ENCODE measurements around the gene RSF1. TPM values are rescaled to one million over a fixed set of nuclear protein-coding genes. Genes with fewer than 3 reads are reported as not detected.

The RSF1 gene
- total and polyA plus RNA-seq, 8 donors: 49.3 to 94.8 (median 73.7) TPM

DNA sequence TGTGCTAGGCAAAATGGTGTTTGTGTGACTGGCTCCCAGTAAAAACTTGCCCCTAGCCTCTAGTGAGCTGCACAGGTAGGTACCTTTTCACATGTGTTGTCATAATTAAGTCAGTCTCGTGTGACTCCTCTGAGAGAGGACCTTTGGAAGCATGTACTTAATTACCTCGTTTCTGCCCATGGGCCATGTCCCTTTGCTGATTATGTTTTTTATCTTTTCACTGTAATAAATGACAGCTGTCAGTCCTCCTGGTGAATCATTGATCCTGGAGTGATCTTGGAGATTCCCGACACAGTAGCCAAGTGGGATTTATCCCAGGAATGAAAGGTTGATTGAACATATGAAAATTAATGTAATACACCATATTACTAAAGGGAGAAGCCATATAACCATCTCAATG is 170.4 kb downstream of the RSF1 start:
- Histone ChIP-seq H3K4me1 (no peaks in the 10 kb centered on the region), H3K36me3 (no peaks in the 10 kb centered on the region), H3K9me3 (no peaks in the 10 kb centered on the region), H3K27ac (no peak overlapping the region), H3K4me3 (no peak overlapping the region), H3K27me3 (no peaks in the 10 kb centered on the region)
- ATAC-seq (no peak), DNase-seq (no peak)
- intact Hi-C loops (cut with DNase I): no loop called here
- TF ChIP-seq, protein P1, sequence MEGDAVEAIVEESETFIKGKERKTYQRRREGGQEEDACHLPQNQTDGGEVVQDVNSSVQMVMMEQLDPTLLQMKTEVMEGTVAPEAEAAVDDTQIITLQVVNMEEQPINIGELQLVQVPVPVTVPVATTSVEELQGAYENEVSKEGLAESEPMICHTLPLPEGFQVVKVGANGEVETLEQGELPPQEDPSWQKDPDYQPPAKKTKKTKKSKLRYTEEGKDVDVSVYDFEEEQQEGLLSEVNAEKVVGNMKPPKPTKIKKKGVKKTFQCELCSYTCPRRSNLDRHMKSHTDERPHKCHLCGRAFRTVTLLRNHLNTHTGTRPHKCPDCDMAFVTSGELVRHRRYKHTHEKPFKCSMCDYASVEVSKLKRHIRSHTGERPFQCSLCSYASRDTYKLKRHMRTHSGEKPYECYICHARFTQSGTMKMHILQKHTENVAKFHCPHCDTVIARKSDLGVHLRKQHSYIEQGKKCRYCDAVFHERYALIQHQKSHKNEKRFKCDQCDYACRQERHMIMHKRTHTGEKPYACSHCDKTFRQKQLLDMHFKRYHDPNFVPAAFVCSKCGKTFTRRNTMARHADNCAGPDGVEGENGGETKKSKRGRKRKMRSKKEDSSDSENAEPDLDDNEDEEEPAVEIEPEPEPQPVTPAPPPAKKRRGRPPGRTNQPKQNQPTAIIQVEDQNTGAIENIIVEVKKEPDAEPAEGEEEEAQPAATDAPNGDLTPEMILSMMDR (IDR thresholded peaks at IDR 0.05): no peak

DNA sequence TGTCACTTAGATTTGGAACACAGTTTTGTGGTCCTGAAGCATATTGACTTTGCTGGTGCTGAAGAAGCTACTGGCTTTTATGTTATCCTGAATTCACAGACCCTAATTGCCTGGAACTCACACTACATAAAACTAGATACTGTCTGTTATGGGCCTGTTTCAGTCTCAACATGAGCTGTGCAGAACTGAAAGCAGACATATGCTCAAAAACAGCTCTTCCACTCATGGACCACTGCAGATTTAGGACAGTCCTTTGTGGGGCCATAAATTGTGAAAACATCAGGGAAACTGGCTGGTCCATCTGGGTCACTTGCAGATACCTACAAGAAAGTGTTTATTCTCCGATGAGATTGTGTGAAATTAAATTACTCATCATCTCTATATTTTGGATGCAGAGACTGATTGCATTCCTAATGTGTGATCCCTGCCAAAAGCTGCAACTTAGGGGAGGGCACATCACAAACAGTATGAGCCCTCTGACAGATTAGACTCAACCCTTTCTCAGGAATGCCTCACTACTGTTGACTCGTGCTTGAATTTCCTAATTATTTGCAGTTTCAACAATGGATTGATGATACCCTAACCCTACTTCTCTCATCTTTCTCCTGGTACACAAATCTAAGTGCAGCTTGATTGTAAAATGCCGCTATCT is 172.7 kb downstream of the RSF1 start:
- no peaks in the 10 kb centered on the region for H3K27me3 ChIP-seq
- TF ChIP-seq, protein P1 (IDR thresholded peaks at IDR 0.05): no peak
- DNase-seq (no peak), ATAC-seq (no peak)
- H3K4me1 ChIP-seq: no peaks in the 10 kb centered on the region
- H3K27ac ChIP-seq: no peak overlapping the region
- intact Hi-C loops (cut with DNase I): no loop called here
- no peaks in the 10 kb centered on the region for H3K9me3 ChIP-seq
- H3K36me3 ChIP-seq: no peaks in the 10 kb centered on the region
- no peak overlapping the region for H3K4me3 ChIP-seq

DNA sequence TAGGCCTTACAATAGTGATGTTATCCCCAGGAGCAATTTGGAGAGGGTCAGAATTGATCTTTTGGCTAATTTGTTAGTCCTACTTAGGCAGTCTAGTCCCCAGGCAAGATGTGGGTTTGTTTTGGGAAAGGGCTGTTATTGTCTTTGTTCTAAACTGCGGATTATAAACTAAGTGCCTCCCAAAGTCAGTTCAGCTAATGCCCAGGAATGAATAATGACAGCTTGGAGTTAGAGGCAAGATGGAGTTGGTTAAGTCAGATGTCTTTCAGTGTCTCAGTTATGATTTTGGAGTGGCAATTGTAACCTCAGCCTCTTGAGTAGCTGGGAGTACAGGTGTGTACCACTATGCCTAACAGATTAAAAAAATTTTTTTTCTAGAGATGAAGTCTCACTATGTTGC is 175.6 kb downstream of the RSF1 start:
- intact Hi-C loops (cut with DNase I): no loop called here
- no peak for ATAC-seq

DNA sequence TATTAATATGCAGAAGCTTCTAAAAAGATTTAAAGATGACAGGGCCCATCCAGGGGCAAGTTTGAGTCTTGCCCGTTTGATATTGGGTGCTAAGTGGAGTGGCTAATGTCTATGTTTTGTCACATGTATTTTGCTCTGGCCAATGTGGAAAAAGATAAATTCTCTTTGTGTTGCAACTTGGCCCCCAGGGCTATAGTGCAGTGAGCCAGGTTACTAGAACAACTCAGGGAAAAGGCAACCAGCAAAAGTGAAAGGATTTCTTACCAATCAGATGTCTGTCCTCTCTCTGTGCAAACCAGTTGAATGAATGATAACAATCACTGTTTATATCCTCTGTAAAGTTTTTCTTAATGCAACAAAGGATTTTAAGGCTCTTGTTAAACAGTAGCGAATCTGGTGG is 178.3 kb downstream of the RSF1 start:
- intact Hi-C loops (cut with DNase I): no loop called here
- H3K36me3 ChIP-seq: no peaks in the 10 kb centered on the region

More for the DNA sequence above, 175.6 kb downstream of the RSF1 start:
- Histone ChIP-seq H3K27me3 (no peaks in the 10 kb centered on the region), H3K27ac (no peak overlapping the region), H3K4me3 (no peak overlapping the region), H3K9me3 (peaks cover 0 to 5% of the 10 kb centered on the region in 2 donors), H3K36me3 (no peaks in the 10 kb centered on the region), H3K4me1 (no peaks in the 10 kb centered on the region)
- TF ChIP-seq, protein P1 (IDR thresholded peaks at IDR 0.05): no peak
- no peak for DNase-seq

More for the DNA sequence above, 178.3 kb downstream of the RSF1 start:
- Histone ChIP-seq H3K27me3 (no peaks in the 10 kb centered on the region), H3K4me1 (no peaks in the 10 kb centered on the region), H3K27ac (no peak overlapping the region), H3K4me3 (no peak overlapping the region), H3K9me3 (peaks cover 0 to 5% of the 10 kb centered on the region in 2 donors)
- TF ChIP-seq, protein P1 (IDR thresholded peaks at IDR 0.05): no peak
- no peak for ATAC-seq
- DNase-seq: no peak
